ENCODE data around the gene OR2AG1.

DNA sequence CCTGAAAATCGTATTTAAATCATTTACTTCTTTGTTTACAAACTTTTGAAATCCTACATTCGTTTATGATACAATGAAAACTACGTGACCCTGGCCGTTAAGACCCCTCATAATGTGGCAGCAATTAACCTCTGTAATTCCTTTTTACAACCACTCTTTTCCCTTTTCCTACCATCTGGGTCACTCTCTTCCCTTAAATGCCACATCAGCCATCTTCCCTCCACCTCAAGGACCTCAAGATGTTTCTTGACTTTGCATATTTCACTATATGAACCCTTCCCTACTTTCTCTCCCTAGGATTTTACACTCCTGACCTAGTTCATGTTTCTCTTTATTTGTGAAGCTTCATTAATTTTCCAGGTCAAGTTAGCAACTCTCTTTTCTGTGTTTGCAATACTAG lies 37.8 kb upstream of the OR2AG1 start:
- TF ChIP-seq POLR2A (IDR thresholded peaks at IDR 0.05; ENCODE audit: low read length): no peak
- TF ChIP-seq GATA1 (IDR thresholded peaks at IDR 0.05; ENCODE audit: low read depth, low read length): no peak
